T-helper 2 cell treated with Interferon-gamma antibody and Interleukin-4, amounts not matched to agents 100 ng/mL and 5 ng/mL, for 36 hours (primary cell): ENCODE results near the gene LRRC15. TPM values are rescaled to one million over a fixed set of nuclear protein-coding genes. Genes with fewer than 3 reads are reported as not detected.

ENCODE experiments used
- intact Hi-C: fragments of 100-400 bp; cut with micrococcal nuclease; formaldehyde crosslinking; loops from one replicate; pipeline ENCODE4 v1.15.1; 2023
- total RNA-seq: library from RNA; stranded (reverse); gene quantifications from 2 replicates; pipeline ENCODE4 v1.2.3, GENCODE V29; 2022

Gene LRRC15
- total RNA-seq, 1 donor from 2014 or later, result not detected

DNA sequence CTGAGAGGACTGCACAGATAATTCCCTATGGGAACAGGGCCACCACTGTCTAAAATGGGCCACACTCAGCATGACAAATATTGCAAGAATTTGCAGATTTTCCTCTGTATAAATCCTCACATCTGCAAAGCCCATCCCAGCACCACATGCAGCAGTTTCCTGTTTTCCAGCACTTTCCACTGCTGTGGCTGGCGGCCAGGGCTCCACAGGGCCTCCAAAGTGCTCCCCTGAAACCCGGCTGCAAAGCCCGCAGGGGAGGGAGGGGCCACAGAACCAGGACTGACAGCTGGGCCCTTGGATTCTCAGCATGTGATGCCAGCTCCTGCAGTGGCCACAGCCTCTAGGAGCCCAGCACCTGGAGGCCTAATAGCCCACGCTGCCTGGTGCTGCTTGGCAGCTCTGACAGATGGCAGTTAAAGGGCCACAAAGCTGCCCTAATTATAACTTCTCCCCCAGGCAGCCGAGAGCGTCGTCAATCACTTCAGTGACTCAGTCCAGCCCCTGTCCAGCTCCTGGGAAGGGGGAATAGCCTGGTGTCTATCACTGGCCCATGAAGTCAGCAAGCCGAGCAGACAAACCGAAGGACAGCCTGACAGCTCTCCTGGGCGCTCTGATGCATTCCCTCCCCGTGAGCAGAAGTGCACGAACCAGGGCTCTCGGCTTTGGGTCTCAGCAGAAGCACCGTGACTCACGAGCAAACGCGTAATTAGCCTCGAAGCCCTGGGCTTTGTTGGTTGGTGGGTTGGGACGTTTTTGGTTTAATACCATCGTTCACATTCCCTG is 4.7 kb downstream of the LRRC15 start:
- intact Hi-C loops, result no loop called here

- intact Hi-C loops, result no loop called here
Observed at GRCh38 chr3:194364314-194364651, 5.3 kb downstream of the LRRC15 start.

GRCh38 chr3:194360568-194360967 is 9.0 kb downstream of the LRRC15 start:
- intact Hi-C loops, result no loop called here

DNA sequence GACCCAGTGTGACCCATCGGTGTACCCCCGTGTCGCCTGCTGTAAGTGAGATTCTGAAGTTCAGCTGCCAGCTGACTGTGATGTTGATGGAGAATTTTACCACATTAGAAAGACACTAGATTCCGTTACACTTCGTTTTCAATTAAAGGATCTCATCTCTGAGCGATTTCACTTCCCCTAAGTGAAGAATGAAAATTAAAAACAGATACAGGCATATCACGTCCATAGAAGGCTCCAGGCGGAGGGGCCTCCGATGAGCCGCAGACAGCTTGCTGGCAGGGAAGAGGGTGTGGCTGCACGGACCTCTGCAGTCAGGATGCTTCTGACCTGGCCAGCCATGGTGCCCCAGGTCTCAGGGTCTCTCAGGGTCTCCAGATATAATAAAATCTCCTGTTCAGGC is 11.9 kb downstream of the LRRC15 start:
- intact Hi-C loops, result no loop called here

- intact Hi-C loops, result no loop called here
Observed at GRCh38 chr3:194355379-194355778, 14.2 kb downstream of the LRRC15 start.

GRCh38 chr3:194354315-194354714 is 15.2 kb downstream of the LRRC15 start:
- intact Hi-C loops, result no loop called here

DNA sequence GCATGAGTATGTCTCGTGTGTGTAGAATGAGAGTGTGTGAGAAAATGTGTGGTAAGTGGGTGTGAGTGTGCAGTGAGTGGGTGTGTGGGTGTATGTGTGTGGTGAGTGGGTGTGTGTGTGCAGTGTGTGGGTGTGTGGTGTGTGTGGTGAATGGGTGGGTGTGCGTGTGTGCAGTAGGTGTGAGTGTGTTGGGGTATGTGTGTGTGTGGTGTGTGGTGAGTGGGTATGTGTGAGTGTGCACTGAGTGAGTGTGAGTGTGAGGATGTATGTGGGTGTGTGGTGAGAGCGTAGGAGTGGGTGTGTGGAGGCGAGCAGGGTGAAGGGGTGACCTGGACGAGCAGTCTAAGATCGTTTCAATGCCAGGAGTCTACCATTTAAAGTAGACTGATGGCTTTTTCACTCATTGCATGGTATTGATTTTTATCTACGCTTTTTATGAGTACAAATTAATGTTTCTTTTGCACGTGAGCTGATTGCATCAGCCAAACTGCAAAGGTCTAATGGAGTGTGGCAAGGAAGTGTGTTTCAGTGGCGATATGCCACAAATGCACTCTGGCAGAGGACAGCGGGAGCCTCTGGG is 16.8 kb downstream of the LRRC15 start:
- intact Hi-C loops, result no loop called here

DNA sequence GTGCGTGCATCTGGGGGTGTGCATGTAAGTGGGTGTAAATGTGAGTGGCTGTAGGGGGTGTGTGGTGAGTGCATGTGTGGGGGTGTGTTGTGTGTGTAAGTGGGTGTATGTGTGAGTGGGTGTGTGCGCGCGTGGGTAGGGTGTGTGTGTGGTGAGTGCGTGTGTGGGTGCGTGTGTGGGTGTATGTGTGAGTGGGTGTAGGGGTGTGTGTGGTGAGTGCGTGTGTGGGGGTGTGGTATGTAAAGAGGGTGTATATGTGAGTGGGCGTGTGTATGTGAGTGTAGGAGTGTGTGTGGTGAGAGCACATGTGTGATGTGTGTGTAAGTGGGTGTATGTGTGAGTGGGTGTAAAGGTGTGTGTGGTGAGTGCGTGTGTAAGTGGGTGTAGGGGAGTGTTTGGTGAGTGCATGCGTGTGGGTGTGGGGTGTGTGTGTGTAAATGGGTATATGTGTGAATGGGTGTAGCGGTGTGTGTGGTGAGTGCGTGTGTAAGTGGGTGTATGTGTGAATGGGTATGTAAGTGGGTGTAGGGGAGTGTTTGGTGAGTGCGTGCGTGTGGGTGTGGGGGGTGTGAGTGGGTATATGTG is 17.5 kb downstream of the LRRC15 start:
- intact Hi-C loops, result no loop called here

GRCh38 chr3:194351080-194351672 is 18.4 kb downstream of the LRRC15 start, which contains the start of gene CPN2:
Gene CPN2 (minus strand): TSS chr3:194351328. CDS start chr3:194342702, 8,626 bp downstream.
- intact Hi-C loops, result no loop called here

GRCh38 chr3:194350726-194351071 is 18.8 kb downstream of the LRRC15 start:
- intact Hi-C loops, result no loop called here

GRCh38 chr3:194348354-194348753 is 21.2 kb downstream of the LRRC15 start:
- intact Hi-C loops, result no loop called here

DNA sequence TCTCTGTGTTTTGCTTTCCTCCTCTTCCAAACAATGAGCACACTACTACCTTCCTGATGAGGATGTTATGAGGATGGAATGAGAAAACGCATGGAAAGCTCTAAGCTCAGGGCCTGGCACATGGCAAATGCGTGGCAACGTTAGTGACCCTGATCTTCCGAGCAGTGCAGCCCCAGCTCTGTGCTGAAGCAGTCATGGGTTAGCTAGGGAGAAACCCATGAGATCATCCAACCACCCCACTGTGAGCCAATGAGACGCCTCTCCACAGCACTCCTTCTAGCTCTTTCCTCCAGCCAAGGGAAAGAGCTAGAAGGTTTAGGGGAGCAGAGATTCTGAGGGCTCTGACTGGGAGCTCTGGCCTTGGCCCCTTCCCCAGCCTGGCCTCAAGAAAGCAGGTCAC is 22.9 kb downstream of the LRRC15 start:
- intact Hi-C loops, result no loop called here

GRCh38 chr3:194346035-194346434 is 23.5 kb downstream of the LRRC15 start:
- intact Hi-C loops, result no loop called here

DNA sequence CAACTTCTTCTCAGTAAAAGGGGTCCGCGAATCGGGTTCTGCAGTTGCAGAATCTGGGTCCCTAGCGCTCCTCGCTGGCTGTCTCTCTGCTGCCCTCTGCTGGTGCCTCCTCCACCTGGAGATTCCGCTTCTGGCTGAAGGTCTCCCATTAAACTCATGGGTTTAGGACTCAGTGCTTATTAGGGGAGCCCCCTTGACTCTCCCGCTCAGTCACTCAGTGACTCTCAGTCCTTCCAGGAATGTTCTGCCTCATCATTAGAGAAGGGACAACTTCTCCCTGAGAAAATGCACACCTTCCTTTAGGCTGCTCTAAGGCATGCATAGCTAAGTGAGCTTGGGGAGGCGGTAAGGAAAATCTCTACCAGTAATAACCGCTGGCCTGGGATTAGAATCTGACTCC is 25.5 kb downstream of the LRRC15 start:
- intact Hi-C loops, result loop anchor here (1.0 kb wide), 1 partner anchor 60 kb away; no protein-coding TSS in a partner anchor

- intact Hi-C loops, result no loop called here
Observed at GRCh38 chr3:194343561-194343893, 26.0 kb downstream of the LRRC15 start.

GRCh38 chr3:194342861-194343560 is 26.5 kb downstream of the LRRC15 start:
- intact Hi-C loops, result no loop called here

DNA sequence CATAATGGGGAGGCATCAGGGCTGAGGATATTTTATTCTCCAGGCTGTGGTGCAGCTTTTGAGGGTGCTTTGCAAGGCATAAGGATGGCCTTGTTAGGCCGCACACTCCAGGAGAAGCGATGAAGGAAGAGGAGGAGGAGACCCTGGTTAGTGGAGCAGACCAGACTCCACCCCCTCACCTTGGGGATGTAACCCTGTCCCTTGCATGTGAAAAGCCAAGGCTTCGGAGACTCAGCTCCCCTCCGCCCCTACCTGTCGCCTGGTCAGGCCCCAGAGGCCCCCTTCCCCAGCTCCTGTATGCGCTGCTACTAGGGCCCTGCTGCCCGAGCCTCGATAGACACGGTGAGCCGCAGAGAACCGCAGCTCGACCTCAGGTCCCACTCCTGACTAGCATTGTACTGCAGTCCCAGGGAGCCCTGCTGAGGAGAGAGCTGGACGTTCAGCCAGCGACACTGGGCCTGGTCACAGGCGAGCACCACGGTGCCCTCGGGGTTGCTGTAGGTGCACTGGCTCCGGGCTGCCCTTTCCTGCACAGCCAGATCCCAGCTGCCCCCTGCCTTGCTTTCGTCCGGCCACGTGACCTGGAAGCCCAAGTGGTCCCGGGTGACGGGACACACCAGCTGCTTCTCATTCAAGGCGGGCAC is 28.7 kb downstream of the LRRC15 start:
- intact Hi-C loops, result no loop called here

GRCh38 chr3:194339840-194340239 is 29.7 kb downstream of the LRRC15 start:
- intact Hi-C loops, result loop anchor here (10.0 kb wide), 1 partner anchor 135 kb away; no protein-coding TSS in a partner anchor

GRCh38 chr3:194339356-194339755 is 30.2 kb downstream of the LRRC15 start:
- intact Hi-C loops, result loop anchor here (10.0 kb wide), 1 partner anchor 135 kb away; no protein-coding TSS in a partner anchor

- intact Hi-C loops, result loop anchor here (10.0 kb wide), 1 partner anchor 137 kb away; no protein-coding TSS in a partner anchor
Observed at GRCh38 chr3:194337965-194338753, 31.4 kb downstream of the LRRC15 start.
